Measurements from ENCODE around the gene REEP1. TPM values are rescaled to one million over a fixed set of nuclear protein-coding genes. Genes with fewer than 3 reads are reported as not detected.

The REEP1 gene
- polyA plus RNA-seq, 2 of the 4 experiments (the other 2 are of a cell fraction): 0.30 to 0.45 TPM

DNA sequence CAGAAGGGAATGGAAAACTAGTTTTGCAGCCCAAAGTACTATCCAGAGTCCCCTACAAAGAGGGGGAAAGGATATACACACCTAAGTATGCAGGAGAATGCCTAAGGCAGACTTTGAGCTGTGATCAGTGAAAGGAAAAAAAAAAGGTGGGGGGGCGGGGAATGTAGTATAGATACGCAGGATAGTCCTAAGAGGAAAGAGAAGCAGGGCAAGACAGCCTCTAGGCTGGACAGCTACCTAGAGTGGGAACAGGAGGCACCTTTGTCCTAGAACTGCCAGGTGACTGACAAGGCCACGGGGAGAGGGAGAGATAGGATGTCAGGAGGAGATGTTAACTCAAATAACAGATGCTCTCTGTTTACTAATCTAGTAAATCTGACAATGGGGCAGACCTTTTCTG lies 6.0 kb downstream of the REEP1 start:
- DNase-seq (ENCODE audit: low read depth in 1 of 2, low spot score in 1 of 2) (no peak), FAIRE-seq (no peak), ATAC-seq (no peak)
- POLR2A ChIA-PET: no interaction called here
- no peak overlapping the region for H3K27ac ChIP-seq
- WGBS (ENCODE audit: missing lambda C conversion rate): 50% methylated on average over 3 of the region's 3 CpGs
- CTCF ChIA-PET: no interaction called here
- H3K9me3 ChIP-seq: no peaks in the 10 kb centered on the region
- TF ChIP-seq NR3C1 (IDR thresholded peaks at IDR 0.05) (no peak), HOXB13 (CRISPR knock-in tag; IDR thresholded peaks at IDR 0.05; ENCODE audit: low read depth) (no peak), MYC (IDR thresholded peaks at IDR 0.05; ENCODE audit: borderline replicate concordance, low read length) (no peak), CTCF (IDR thresholded peaks at IDR 0.05) (no peak), HEYL (CRISPR knock-in tag; IDR thresholded peaks at IDR 0.05) (no peak), CBX2 (IDR thresholded peaks at IDR 0.05; ENCODE audit: borderline replicate concordance, low read depth) (no peak), FOSB (CRISPR knock-in tag; IDR thresholded peaks at IDR 0.05) (no peak), CHD4 (IDR thresholded peaks at IDR 0.05; ENCODE audit: borderline replicate concordance) (no peak), HDAC2 (IDR thresholded peaks at IDR 0.05) (no peak), JUNB (IDR thresholded peaks at IDR 0.05) (no peak), HOXB5 (CRISPR knock-in tag; IDR thresholded peaks at IDR 0.05) (no peak)
- H3K4me1 ChIP-seq: peaks cover 6% of the 10 kb centered on the region
- H3K4me3 ChIP-seq: no peak overlapping the region
- H3K4me2 ChIP-seq: no peak overlapping the region

- Histone ChIP-seq H3K27ac (no peak overlapping the region), H3K4me3 (no peak overlapping the region), H3K4me1 (no peaks in the 10 kb centered on the region), H3K9me3 (no peaks in the 10 kb centered on the region), H3K4me2 (no peak overlapping the region)
- 12% methylated on average over 2 of the region's 2 CpGs for WGBS (ENCODE audit: missing lambda C conversion rate)
- CTCF ChIA-PET: no interaction called here
- TF ChIP-seq HMGXB4 (CRISPR knock-in tag; IDR thresholded peaks at IDR 0.05; ENCODE audit: borderline replicate concordance) (no peak), HDAC2 (IDR thresholded peaks at IDR 0.05) (no peak), RFX5 (IDR thresholded peaks at IDR 0.05) (no peak), RNF2 (IDR thresholded peaks at IDR 0.05; ENCODE audit: borderline replicate concordance, low read depth) (no peak)
- ATAC-seq: no peak
- DNase-seq (ENCODE audit: low read depth in 1 of 2, low spot score in 1 of 2): no peak
- POLR2A ChIA-PET: no interaction called here
- FAIRE-seq: no peak
Observed at GRCh38 chr2:86330001-86330400, 7.4 kb downstream of the REEP1 start.

DNA sequence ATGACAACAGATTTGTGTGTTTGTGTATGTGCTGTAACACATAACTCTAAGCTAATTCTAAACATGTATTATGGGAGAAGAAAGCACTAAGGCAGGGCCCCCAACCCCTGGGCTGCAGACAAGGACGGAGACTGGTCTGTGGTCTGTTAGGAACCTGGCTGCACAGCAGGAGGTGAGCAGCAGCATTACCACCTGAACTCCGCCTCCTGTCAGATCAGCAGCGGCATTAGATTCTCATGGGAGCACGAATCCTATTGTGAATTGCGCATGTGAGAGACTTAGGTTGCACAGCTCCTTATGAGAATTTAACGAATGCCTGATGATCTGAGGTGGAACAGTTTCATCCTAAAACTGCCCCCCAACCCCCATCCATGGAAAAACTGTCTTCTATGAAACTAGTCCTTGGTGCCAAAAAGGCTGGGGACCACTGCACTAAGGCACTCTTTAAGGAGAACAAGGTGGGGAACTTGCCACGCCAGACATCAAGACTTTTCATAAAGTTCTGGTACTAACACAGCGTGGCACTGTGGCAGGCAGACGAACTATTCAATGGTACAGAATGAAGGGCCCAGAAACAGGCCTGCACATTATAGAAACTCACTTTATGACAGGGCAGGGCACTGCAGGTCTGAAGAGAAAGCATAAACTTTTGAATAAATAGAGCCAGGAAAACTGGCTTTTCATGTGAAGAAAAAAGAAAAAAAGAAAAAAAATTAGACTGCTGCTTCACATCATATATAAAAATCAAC lies 14.0 kb downstream of the REEP1 start:
- ChIA-PET CTCF (no interaction called here), POLR2A (no interaction called here)
- FAIRE-seq (no peak), ATAC-seq (no peak), DNase-seq (ENCODE audit: low read depth in 1 of 2, low spot score in 1 of 2) (no peak)
- H3K4me2 ChIP-seq: no peak overlapping the region
- 66% methylated on average over 9 of the region's 9 CpGs for WGBS (ENCODE audit: missing lambda C conversion rate)
- H3K9me3 ChIP-seq: no peaks in the 10 kb centered on the region
- no peaks in the 10 kb centered on the region for H3K4me1 ChIP-seq
- H3K27ac ChIP-seq: no peak overlapping the region
- no peak overlapping the region for H3K4me3 ChIP-seq
- TF ChIP-seq PBX3 (IDR thresholded peaks at IDR 0.05) (no peak), CEBPB (IDR thresholded peaks at IDR 0.05) (no peak), MYC (IDR thresholded peaks at IDR 0.05; ENCODE audit: borderline replicate concordance, low read length) (no peak), GATA3 (IDR thresholded peaks at IDR 0.05; ENCODE audit: borderline replicate concordance) (no peak), ZSCAN20 (CRISPR knock-in tag; IDR thresholded peaks at IDR 0.05) (no peak), FOXS1 (CRISPR knock-in tag; IDR thresholded peaks at IDR 0.05) (no peak), ZNF302 (CRISPR knock-in tag; IDR thresholded peaks at IDR 0.05) (no peak), JUNB (IDR thresholded peaks at IDR 0.05) (no peak), RCOR1 (IDR thresholded peaks at IDR 0.05; ENCODE audit: low read depth, low read length) (no peak), EHF (CRISPR knock-in tag; IDR thresholded peaks at IDR 0.05) (no peak), MAZ (IDR thresholded peaks at IDR 0.05; ENCODE audit: borderline replicate concordance, low read depth, low read length) (no peak)
- TF ChIP-seq, protein P1, sequence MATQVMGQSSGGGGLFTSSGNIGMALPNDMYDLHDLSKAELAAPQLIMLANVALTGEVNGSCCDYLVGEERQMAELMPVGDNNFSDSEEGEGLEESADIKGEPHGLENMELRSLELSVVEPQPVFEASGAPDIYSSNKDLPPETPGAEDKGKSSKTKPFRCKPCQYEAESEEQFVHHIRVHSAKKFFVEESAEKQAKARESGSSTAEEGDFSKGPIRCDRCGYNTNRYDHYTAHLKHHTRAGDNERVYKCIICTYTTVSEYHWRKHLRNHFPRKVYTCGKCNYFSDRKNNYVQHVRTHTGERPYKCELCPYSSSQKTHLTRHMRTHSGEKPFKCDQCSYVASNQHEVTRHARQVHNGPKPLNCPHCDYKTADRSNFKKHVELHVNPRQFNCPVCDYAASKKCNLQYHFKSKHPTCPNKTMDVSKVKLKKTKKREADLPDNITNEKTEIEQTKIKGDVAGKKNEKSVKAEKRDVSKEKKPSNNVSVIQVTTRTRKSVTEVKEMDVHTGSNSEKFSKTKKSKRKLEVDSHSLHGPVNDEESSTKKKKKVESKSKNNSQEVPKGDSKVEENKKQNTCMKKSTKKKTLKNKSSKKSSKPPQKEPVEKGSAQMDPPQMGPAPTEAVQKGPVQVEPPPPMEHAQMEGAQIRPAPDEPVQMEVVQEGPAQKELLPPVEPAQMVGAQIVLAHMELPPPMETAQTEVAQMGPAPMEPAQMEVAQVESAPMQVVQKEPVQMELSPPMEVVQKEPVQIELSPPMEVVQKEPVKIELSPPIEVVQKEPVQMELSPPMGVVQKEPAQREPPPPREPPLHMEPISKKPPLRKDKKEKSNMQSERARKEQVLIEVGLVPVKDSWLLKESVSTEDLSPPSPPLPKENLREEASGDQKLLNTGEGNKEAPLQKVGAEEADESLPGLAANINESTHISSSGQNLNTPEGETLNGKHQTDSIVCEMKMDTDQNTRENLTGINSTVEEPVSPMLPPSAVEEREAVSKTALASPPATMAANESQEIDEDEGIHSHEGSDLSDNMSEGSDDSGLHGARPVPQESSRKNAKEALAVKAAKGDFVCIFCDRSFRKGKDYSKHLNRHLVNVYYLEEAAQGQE (IDR thresholded peaks at IDR 0.05): no peak
- TF ChIP-seq, protein P2, sequence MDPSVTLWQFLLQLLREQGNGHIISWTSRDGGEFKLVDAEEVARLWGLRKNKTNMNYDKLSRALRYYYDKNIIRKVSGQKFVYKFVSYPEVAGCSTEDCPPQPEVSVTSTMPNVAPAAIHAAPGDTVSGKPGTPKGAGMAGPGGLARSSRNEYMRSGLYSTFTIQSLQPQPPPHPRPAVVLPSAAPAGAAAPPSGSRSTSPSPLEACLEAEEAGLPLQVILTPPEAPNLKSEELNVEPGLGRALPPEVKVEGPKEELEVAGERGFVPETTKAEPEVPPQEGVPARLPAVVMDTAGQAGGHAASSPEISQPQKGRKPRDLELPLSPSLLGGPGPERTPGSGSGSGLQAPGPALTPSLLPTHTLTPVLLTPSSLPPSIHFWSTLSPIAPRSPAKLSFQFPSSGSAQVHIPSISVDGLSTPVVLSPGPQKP (IDR thresholded peaks at IDR 0.05; ENCODE audit: low read depth, low read length): no peak
